ENCODE results near the gene PLD3. TPM values are rescaled to one million over a fixed set of nuclear protein-coding genes. Genes with fewer than 3 reads are reported as not detected.
A peak's percentile ranks its signal among the peaks of the same experiment; 100 is the strongest.

PLD3 gene
- total and polyA plus RNA-seq, 11 donors: 109 to 375 (median 161) TPM

GRCh38 chr19:40420451-40420765 is 71.9 kb downstream of the PLD3 start:
- WGBS, 4 donors: 55 to 63% (median 59%) methylated on average over 14 of the region's 14 CpGs
- H3K27ac ChIP-seq: peak overlapping the region; percentile 96 to 100 (median 99)
- no peaks in the 10 kb centered on the region for H3K9me3 ChIP-seq
- peaks cover 3 to 24% (median 16%) of the 10 kb centered on the region in 9 donors for H3K36me3 ChIP-seq
- peak overlapping the region; percentile 30 to 75 (median 64) for H3K4me3 ChIP-seq
- intact Hi-C loops (cut with DNase I): loop anchor here in 5 of 10 donors (2.0 to 10.0 kb wide), 6 partner anchors 22 to 387 kb away; partner anchors contain the start of genes C19orf47 (in 2 of the 5), PLD3 (in 2 of the 5) and LTBP4 (in 1 of the 5)
- no peak for ATAC-seq
- H3K4me1 ChIP-seq: peaks cover 0 to 60% (median 43%) of the 10 kb centered on the region in 12 donors
- no peak for DNase-seq
- TF ChIP-seq POLR2A (IDR thresholded peaks at IDR 0.05) (no peak), CTCF (IDR thresholded peaks at IDR 0.05) (no peak)
- H3K27me3 ChIP-seq: no peaks in the 10 kb centered on the region

- no peaks in the 10 kb centered on the region for H3K9me3 ChIP-seq
- H3K27ac ChIP-seq: peak overlapping the region; percentile 96 to 100 (median 99)
- H3K4me3 ChIP-seq: peak overlapping the region; percentile 30 to 75 (median 64)
- peak; percentile 57 to 86 for TF ChIP-seq POLR2A (IDR thresholded peaks at IDR 0.05)
- peak; percentile 83 to 99 (median 94) for TF ChIP-seq CTCF (IDR thresholded peaks at IDR 0.05)
- no peaks in the 10 kb centered on the region for H3K27me3 ChIP-seq
- H3K4me1 ChIP-seq: peaks cover 0 to 58% (median 43%) of the 10 kb centered on the region in 12 donors
- peaks cover 3 to 24% (median 16%) of the 10 kb centered on the region in 9 donors for H3K36me3 ChIP-seq
- ATAC-seq (peak; percentile 82 to 88 (median 87)), DNase-seq (peak; percentile 95 to 97 (median 96))
- WGBS, 4 donors: 2 to 3% (median 3%) methylated on average over 40 to 56 of the region's 56 CpGs
- intact Hi-C loops (cut with DNase I): loop anchor here in 7 of 10 donors (1.0 to 10.0 kb wide), 9 partner anchors 12 to 386 kb away; partner anchors contain the start of genes C19orf47 (in 2 of the 7), PLD3 (in 2 of the 7), SERTAD3 (in 2 of the 7) and LTBP4 (in 1 of the 7)
Observed at GRCh38 chr19:40420766-40421765, 72.6 kb downstream of the PLD3 start.

- peak overlapping the region in 9 of 12 donors; percentile 55 to 75 (median 65) for H3K4me3 ChIP-seq
- peak overlapping the region; percentile 96 to 100 (median 99) for H3K27ac ChIP-seq
- H3K9me3 ChIP-seq: no peaks in the 10 kb centered on the region
- intact Hi-C loops (cut with DNase I): loop anchor here in 7 of 10 donors (1.0 to 10.0 kb wide), 9 partner anchors 11 to 385 kb away; partner anchors contain the start of genes C19orf47 (in 2 of the 7), PLD3 (in 2 of the 7), SERTAD3 (in 2 of the 7) and LTBP4 (in 1 of the 7)
- ATAC-seq (no peak), DNase-seq (peak in 1 of 5 donors; percentile 17)
- H3K4me1 ChIP-seq: peaks cover 0 to 56% (median 39%) of the 10 kb centered on the region in 12 donors
- H3K36me3 ChIP-seq: peaks cover 3 to 24% (median 16%) of the 10 kb centered on the region in 9 donors
- 75 to 79% (median 76%) methylated on average over 15 to 16 of the region's 16 CpGs for WGBS, 4 donors
- no peaks in the 10 kb centered on the region for H3K27me3 ChIP-seq
- TF ChIP-seq CTCF (IDR thresholded peaks at IDR 0.05): no peak
- no peak for TF ChIP-seq POLR2A (IDR thresholded peaks at IDR 0.05)
Observed at GRCh38 chr19:40421993-40422747, 73.7 kb downstream of the PLD3 start.
